HG03571 (cell line): ENCODE measurements around the gene SPATA2L.
"Not testable (repeated sequence)": the region's sequence is repeated elsewhere in the genome, so short reads cannot be mapped to it uniquely, and the experiment has no call there.

Source experiments
- ATAC-seq: cut with Tn5 transposase; IDR thresholded peaks from one replicate; pipeline ENCODE4 v1.9.1; 2021; ENCODE audit not compliant: unreplicated experiment

Gene SPATA2L

GRCh38 chr16:89691986-89692569, 9.4 kb downstream of the SPATA2L start:
- ATAC-seq: no peak

- no peak for ATAC-seq
Observed at GRCh38 chr16:89691231-89691985, 10.1 kb downstream of the SPATA2L start.

GRCh38 chr16:89690392-89690901, 11.1 kb downstream of the SPATA2L start:
- no peak for ATAC-seq

GRCh38 chr16:89689621-89690020, 11.9 kb downstream of the SPATA2L start:
- ATAC-seq: not testable (repeated sequence)

GRCh38 chr16:89689142-89689541, 12.4 kb downstream of the SPATA2L start:
- no peak for ATAC-seq

GRCh38 chr16:89688395-89688794, 13.1 kb downstream of the SPATA2L start:
- ATAC-seq: no peak

- peak; percentile 39 for ATAC-seq
Observed at GRCh38 chr16:89687092-89687940, 14.2 kb downstream of the SPATA2L start.

GRCh38 chr16:89686520-89687091, 14.9 kb downstream of the SPATA2L start, which contains the start of gene CDK10:
Gene CDK10, plus strand, starts transcription at chr16:89686689. Its CDS starts 22 bp downstream, at chr16:89686711.
- ATAC-seq: peak; percentile 69

GRCh38 chr16:89685916-89686315, 15.6 kb downstream of the SPATA2L start:
- ATAC-seq: no peak

- no peak for ATAC-seq
Observed at GRCh38 chr16:89678258-89678657, 23.2 kb downstream of the SPATA2L start.

GRCh38 chr16:89672177-89672941, 29.1 kb downstream of the SPATA2L start:
- ATAC-seq: no peak

GRCh38 chr16:89671565-89671964, 29.9 kb downstream of the SPATA2L start:
- ATAC-seq: not testable (repeated sequence)

- ATAC-seq: no peak
Observed at GRCh38 chr16:89670496-89671431, 30.7 kb downstream of the SPATA2L start.

- ATAC-seq: no peak
Observed at GRCh38 chr16:89669755-89670154, 31.8 kb downstream of the SPATA2L start.

GRCh38 chr16:89668790-89669158, 32.7 kb downstream of the SPATA2L start:
- ATAC-seq: no peak

GRCh38 chr16:89667633-89668032, 33.9 kb downstream of the SPATA2L start:
- ATAC-seq: no peak

GRCh38 chr16:89667000-89667399, 34.5 kb downstream of the SPATA2L start:
- ATAC-seq: not testable (repeated sequence)

GRCh38 chr16:89664238-89664637, 37.3 kb downstream of the SPATA2L start:
- not testable (repeated sequence) for ATAC-seq

- ATAC-seq: no peak
Observed at GRCh38 chr16:89661215-89661614, 40.3 kb downstream of the SPATA2L start.
